HCT116 (cell line): Measurements from ENCODE around the gene DIP2B. TPM values are rescaled to one million over a fixed set of nuclear protein-coding genes. Genes with fewer than 3 reads are reported as not detected.

Source experiments
- ATAC-seq: fragments of 200-7000 bp; cut with Tn5 transposase; 2 replicates; pipeline ENCODE4 v1.9.1; 2020; ENCODE audit warnings: mild to moderate bottlenecking, moderate library complexity
- BruUV-seq: library from RNA; stranded (reverse); fragments of 400-500 nt; replicated peaks from 2 replicates; lab custom pipeline; 2021; lab: Mats Ljungman, UMichigan
- CTCF ChIA-PET: fragments of 300-600 bp; sonication (Branson Sonifier 250); formaldehyde crosslinking; loops from one replicate; lab custom pipeline; 2021; ENCODE audit warnings: antibody characterized with exemption; lab: Charles Lee
- POLR2A ChIA-PET: fragments of 300-600, 350-600 bp; sonication (Branson Sonifier 250); formaldehyde crosslinking; loops from one replicate; lab custom pipeline; 2021; ENCODE audit warnings: antibody characterized with exemption; lab: Charles Lee
- RAD21 ChIA-PET, 2 experiments: fragments of 300-600 bp; sonication (Branson Sonifier 250); formaldehyde crosslinking; loops; one replicate each; lab custom pipeline; 2023; ENCODE audit warnings: low total read pairs in 2 of 2; ENCODE audit not compliant: uncharacterized antibody in 2 of 2, unreplicated experiment in 2 of 2, low non-redundant PET in 1 of 2; lab: Charles Lee
- DNase-seq: peaks from one replicate; pipeline ENCODE4 v3.0.0-alpha.2; 2010; ENCODE audit warnings: low read depth, low spot score
- H2AFZ ChIP-seq: fragments of 200-600 bp; shearing (Covaris generic), sonication (generic); 2 replicates; pipeline ENCODE4 v1.6.1; 2017; ENCODE audit warnings: low read depth, mixed run types, mixed read lengths, antibody characterized with exemption, low read length; ENCODE audit not compliant: poor library complexity, severe bottlenecking
- H3K27ac ChIP-seq: 2 replicates; pipeline ENCODE4 v1.5.1; 2012; ENCODE audit warnings: low read depth, low read length
- H3K27me3 ChIP-seq: fragments of 200-600 bp; sonication (generic); 2 replicates; pipeline ENCODE4 v1.6.1; 2016; ENCODE audit warnings: mixed run types, low read length, mixed read lengths; ENCODE audit not compliant: insufficient read depth
- H3K36me3 ChIP-seq, 2 experiments: fragments of 200-500 bp in 1 of 2; fragments of 200-600 bp in 1 of 2; sonication (Bioruptor generic) in 1 of 2; sonication (generic) in 1 of 2; 2 replicates each; pipeline versions ENCODE4 v1.5.1 to v1.6.1; 2014 to 2016; ENCODE audit warnings: low read length in 2 of 2, inconsistent platforms in 1 of 2, mixed read lengths in 1 of 2, mixed run types in 1 of 2; ENCODE audit not compliant: insufficient read depth in 2 of 2, control insufficient read depth in 1 of 2
- H3K4me1 ChIP-seq, 2 experiments: fragments of 200-600 bp in 1 of 2; sonication (generic) in 1 of 2; 2 replicates each; pipeline versions ENCODE4 v1.5.1 to v1.6.1; 2012 to 2017; ENCODE audit warnings: low read length in 2 of 2, inconsistent platforms in 1 of 2, mild to moderate bottlenecking in 1 of 2, mixed read lengths in 1 of 2, mixed run types in 1 of 2, moderate library complexity in 1 of 2; ENCODE audit not compliant: insufficient read depth in 2 of 2, control insufficient read depth in 1 of 2
- H3K4me2 ChIP-seq: fragments of 200-600 bp; sonication (generic); 2 replicates; pipeline ENCODE4 v1.6.1; 2017; ENCODE audit warnings: mixed run types, low read length, mixed read lengths
- H3K4me3 ChIP-seq, 2 experiments: fragments of 200-600 bp in 1 of 2; sonication (generic) in 1 of 2; replicated peaks in 1 of 2; 2 replicates each; pipeline ENCODE4 v1.5.1; 2011 to 2016; ENCODE audit warnings: low read length in 2 of 2, control low read depth in 1 of 2, low read depth in 1 of 2, mild to moderate bottlenecking in 1 of 2, mixed read lengths in 1 of 2, mixed run types in 1 of 2
- H3K79me2 ChIP-seq: fragments of 200-600 bp; sonication (generic); 2 replicates; pipeline ENCODE4 v1.6.1; 2017; ENCODE audit warnings: mild to moderate bottlenecking, mixed run types, low read length, moderate library complexity, mixed read lengths; ENCODE audit not compliant: insufficient read depth
- H3K9ac ChIP-seq: fragments of 200-600 bp; sonication (generic); 2 replicates; pipeline ENCODE4 v1.6.1; 2016; ENCODE audit warnings: low read length, mixed read lengths
- H3K9me2 ChIP-seq: fragments of 200-600 bp; sonication (generic), shearing (Covaris generic); 2 replicates; pipeline ENCODE4 v1.6.1; 2017; ENCODE audit warnings: mixed run types, mild to moderate bottlenecking, moderate library complexity; ENCODE audit not compliant: insufficient read depth
- H3K9me3 ChIP-seq, 2 experiments: fragments of 200-500 bp in 1 of 2; fragments of 200-600 bp in 1 of 2; sonication (Bioruptor generic) in 1 of 2; sonication (generic) in 1 of 2; 2 replicates each; pipeline ENCODE4 v1.6.1; 2014 to 2017; ENCODE audit warnings: low read length in 2 of 2, mixed read lengths in 2 of 2, inconsistent platforms in 1 of 2, low read depth in 1 of 2, mild to moderate bottlenecking in 1 of 2, mixed run types in 1 of 2, moderate library complexity in 1 of 2; ENCODE audit not compliant: control insufficient read depth in 1 of 2, insufficient read depth in 1 of 2
- H4K20me1 ChIP-seq: fragments of 200-600 bp; sonication (generic), shearing (Covaris generic); 2 replicates; pipeline ENCODE4 v1.6.1; 2017; ENCODE audit warnings: mixed run types, mild to moderate bottlenecking, moderate library complexity; ENCODE audit not compliant: insufficient read depth
- ATF3 ChIP-seq: IDR thresholded peaks from 2 replicates; pipeline ENCODE4 v1.6.1; 2012
- EZH2phosphoT487 ChIP-seq: fragments of 200-600 bp; IDR thresholded peaks from 2 replicates; pipeline ENCODE4 v1.6.1; 2018; ENCODE audit warnings: antibody characterized with exemption, borderline replicate concordance
- POLR2A ChIP-seq: IDR thresholded peaks from 2 replicates; pipeline ENCODE4 v1.7.0; 2011; ENCODE audit warnings: borderline replicate concordance; ENCODE audit not compliant: insufficient read depth, insufficient read length; ENCODE audit errors: extremely low read depth
- POLR2AphosphoS5 ChIP-seq: IDR thresholded peaks from 2 replicates; pipeline ENCODE4 v1.6.1; 2011; ENCODE audit warnings: mild to moderate bottlenecking, low read depth, low read length, moderate library complexity
- SIN3A ChIP-seq: IDR thresholded peaks from 2 replicates; pipeline ENCODE4 v1.6.1; 2012; ENCODE audit warnings: low read depth
- SP1 ChIP-seq: IDR thresholded peaks from 2 replicates; pipeline ENCODE4 v1.6.1; 2012; ENCODE audit warnings: low read depth
- TCF7L2 ChIP-seq: IDR thresholded peaks from 2 replicates; pipeline ENCODE4 v1.7.0; 2011; ENCODE audit warnings: borderline replicate concordance, inconsistent platforms; ENCODE audit not compliant: insufficient read depth, insufficient read length; ENCODE audit errors: extremely low read depth
- YY1 ChIP-seq: IDR thresholded peaks from 2 replicates; pipeline ENCODE4 v1.6.1; 2011; ENCODE audit warnings: low read length, low read depth, moderate library complexity, mild to moderate bottlenecking; ENCODE audit not compliant: insufficient replicate concordance; ENCODE audit errors: extremely low read depth
- ZBTB33 ChIP-seq: IDR thresholded peaks from 2 replicates; pipeline ENCODE4 v1.6.1; 2011; ENCODE audit warnings: mild to moderate bottlenecking, low read length, moderate library complexity; ENCODE audit not compliant: insufficient replicate concordance; ENCODE audit errors: extremely low read depth
- ZFX ChIP-seq: fragments of 450-650 bp; IDR thresholded peaks from 2 replicates; pipeline ENCODE4 v1.6.1; 2017
- ZNF274 ChIP-seq: fragments of 200-500 bp; sonication (Bioruptor generic); IDR thresholded peaks from 2 replicates; pipeline ENCODE4 v1.6.1; 2014; ENCODE audit warnings: mild to moderate bottlenecking, low read depth, low read length, inconsistent platforms
- intact Hi-C: fragments of 100-400 bp; cut with micrococcal nuclease; formaldehyde crosslinking; loops from 2 replicates; pipeline ENCODE4 v1.10.0; 2022
- total RNA-seq: library from RNA; stranded (reverse); gene quantifications from one replicate; pipeline ENCODE4 v1.2.1, GENCODE V29; 2021; ENCODE audit not compliant: unreplicated experiment
- TF ChIP-seq, protein P1 (sequence below): IDR thresholded peaks from 2 replicates; pipeline ENCODE4 v1.6.1; 2012; ENCODE audit warnings: low read depth
- TF ChIP-seq, protein P2 (sequence below), 3 experiments: fragments of 200-600 bp in 1 of 3; sonication (generic) in 1 of 3; IDR thresholded peaks in 2 of 3; conservative IDR thresholded peaks in 1 of 3; 2 replicates each; pipeline ENCODE4 v1.5.1; 2012 to 2017; ENCODE audit warnings: low read depth in 2 of 3, low read length in 2 of 3, antibody characterized with exemption in 1 of 3, borderline replicate concordance in 1 of 3, control low read depth in 1 of 3, mild to moderate bottlenecking in 1 of 3, mixed read lengths in 1 of 3, mixed run types in 1 of 3, moderate library complexity in 1 of 3; ENCODE audit not compliant: insufficient read depth in 1 of 3

Gene DIP2B
- total RNA-seq, 1 experiment from 2014 or later, result 32.3 TPM

DNA sequence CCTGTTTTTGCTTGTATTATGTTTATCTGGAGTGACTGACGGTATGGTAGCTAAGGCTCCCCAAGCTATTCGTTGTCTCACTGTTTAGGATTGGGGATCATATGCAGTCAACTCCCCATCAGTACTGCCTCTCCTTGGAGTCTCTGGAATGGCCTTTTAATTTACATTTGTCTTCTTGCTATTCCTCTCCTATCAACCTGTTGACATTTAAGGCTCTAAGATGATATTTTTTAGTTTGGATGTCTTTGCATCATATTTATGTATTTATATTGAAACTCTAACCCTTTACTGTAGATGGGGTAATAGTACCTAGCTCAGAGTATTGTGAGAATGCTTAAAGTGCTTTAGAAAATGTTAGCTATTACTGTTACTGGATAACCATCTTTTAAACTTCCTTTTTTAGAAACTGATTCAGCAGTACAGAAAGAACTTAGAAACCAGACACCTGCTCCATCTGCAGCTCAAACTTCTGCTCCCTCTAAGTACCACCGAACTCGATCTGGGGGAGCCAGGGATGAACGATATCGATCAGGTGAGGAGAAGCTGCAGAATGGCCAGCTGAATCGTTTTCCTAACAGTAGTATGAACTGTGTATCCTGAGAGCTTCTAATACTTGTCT lies 135.6 kb downstream of the DIP2B start:
- Histone ChIP-seq H3K9ac (no peak overlapping the region), H3K36me3 (no peaks in the 10 kb centered on the region), H3K4me1 (peaks cover 19 to 23% of the 10 kb centered on the region in 2 experiments), H2AFZ (no peak overlapping the region), H4K20me1 (no peaks in the 10 kb centered on the region), H3K9me2 (no peaks in the 10 kb centered on the region)
- no TSS peak for BruUV-seq
- POLR2A ChIA-PET, result no interaction called here
- intact Hi-C loops, result no loop called here
- ATAC-seq, result no peak
- TF ChIP-seq, protein P1, sequence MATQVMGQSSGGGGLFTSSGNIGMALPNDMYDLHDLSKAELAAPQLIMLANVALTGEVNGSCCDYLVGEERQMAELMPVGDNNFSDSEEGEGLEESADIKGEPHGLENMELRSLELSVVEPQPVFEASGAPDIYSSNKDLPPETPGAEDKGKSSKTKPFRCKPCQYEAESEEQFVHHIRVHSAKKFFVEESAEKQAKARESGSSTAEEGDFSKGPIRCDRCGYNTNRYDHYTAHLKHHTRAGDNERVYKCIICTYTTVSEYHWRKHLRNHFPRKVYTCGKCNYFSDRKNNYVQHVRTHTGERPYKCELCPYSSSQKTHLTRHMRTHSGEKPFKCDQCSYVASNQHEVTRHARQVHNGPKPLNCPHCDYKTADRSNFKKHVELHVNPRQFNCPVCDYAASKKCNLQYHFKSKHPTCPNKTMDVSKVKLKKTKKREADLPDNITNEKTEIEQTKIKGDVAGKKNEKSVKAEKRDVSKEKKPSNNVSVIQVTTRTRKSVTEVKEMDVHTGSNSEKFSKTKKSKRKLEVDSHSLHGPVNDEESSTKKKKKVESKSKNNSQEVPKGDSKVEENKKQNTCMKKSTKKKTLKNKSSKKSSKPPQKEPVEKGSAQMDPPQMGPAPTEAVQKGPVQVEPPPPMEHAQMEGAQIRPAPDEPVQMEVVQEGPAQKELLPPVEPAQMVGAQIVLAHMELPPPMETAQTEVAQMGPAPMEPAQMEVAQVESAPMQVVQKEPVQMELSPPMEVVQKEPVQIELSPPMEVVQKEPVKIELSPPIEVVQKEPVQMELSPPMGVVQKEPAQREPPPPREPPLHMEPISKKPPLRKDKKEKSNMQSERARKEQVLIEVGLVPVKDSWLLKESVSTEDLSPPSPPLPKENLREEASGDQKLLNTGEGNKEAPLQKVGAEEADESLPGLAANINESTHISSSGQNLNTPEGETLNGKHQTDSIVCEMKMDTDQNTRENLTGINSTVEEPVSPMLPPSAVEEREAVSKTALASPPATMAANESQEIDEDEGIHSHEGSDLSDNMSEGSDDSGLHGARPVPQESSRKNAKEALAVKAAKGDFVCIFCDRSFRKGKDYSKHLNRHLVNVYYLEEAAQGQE, result no peak
- TF ChIP-seq POLR2A (no peak), SIN3A (no peak), POLR2AphosphoS5 (no peak), ZNF274 (no peak), EZH2phosphoT487 (no peak), ZBTB33 (no peak), YY1 (no peak), TCF7L2 (no peak), SP1 (no peak), ZFX (no peak), ATF3 (no peak)
- TF ChIP-seq, protein P2, sequence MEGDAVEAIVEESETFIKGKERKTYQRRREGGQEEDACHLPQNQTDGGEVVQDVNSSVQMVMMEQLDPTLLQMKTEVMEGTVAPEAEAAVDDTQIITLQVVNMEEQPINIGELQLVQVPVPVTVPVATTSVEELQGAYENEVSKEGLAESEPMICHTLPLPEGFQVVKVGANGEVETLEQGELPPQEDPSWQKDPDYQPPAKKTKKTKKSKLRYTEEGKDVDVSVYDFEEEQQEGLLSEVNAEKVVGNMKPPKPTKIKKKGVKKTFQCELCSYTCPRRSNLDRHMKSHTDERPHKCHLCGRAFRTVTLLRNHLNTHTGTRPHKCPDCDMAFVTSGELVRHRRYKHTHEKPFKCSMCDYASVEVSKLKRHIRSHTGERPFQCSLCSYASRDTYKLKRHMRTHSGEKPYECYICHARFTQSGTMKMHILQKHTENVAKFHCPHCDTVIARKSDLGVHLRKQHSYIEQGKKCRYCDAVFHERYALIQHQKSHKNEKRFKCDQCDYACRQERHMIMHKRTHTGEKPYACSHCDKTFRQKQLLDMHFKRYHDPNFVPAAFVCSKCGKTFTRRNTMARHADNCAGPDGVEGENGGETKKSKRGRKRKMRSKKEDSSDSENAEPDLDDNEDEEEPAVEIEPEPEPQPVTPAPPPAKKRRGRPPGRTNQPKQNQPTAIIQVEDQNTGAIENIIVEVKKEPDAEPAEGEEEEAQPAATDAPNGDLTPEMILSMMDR (IDR thresholded peaks at IDR 0.05 in 2 of 3, conservative IDR thresholded peaks at IDR 0.05 in 1 of 3; ENCODE audit: borderline replicate concordance in 1 of 3, insufficient read depth in 1 of 3, low read depth in 2 of 3, low read length in 2 of 3), result no peak
- TF ChIP-seq, all 23 proteins: peak for 0
- Histone ChIP-seq H3K9me3 (no peaks in the 10 kb centered on the region), H3K79me2 (peaks cover 14% of the 10 kb centered on the region; the same call in 1 of the 2 replicates), H3K27me3 (no peaks in the 10 kb centered on the region), H3K4me3 (no peak overlapping the region), H3K27ac (no peak overlapping the region), H3K4me2 (no peak overlapping the region)
- DNase-seq, result no peak
- ChIA-PET CTCF (interaction anchor here (3.5 kb wide), 1 partner anchor 135 kb away, joined by 38 read pairs; the partner anchor contains the start of gene DIP2B), RAD21 (no interaction called here)
